ENCODE measurements around the gene RNF113B.

- TF ChIP-seq CTCF (IDR thresholded peaks at IDR 0.05) (no peak), EZH2 (IDR thresholded peaks at IDR 0.05) (no peak), EZH2phosphoT487 (IDR thresholded peaks at IDR 0.05) (no peak)
Measured at GRCh38 chr13:98201189-98201588, 24.1 kb upstream of the RNF113B start.
